HEK293 (cell line): ENCODE measurements around the gene PSMD8.

Source experiments
- CTCF ChIP-seq: fragments of 450-650 bp; formaldehyde crosslinking; IDR thresholded peaks from 2 replicates; pipeline ENCODE4 v1.5.1; 2016; ENCODE audit warnings: missing biosample characterization, missing genetic modification characterization
- REST ChIP-seq: fragments of 450-650 bp; formaldehyde crosslinking; IDR thresholded peaks from 2 replicates; pipeline ENCODE4 v1.5.1; 2016; ENCODE audit warnings: missing biosample characterization, missing genetic modification characterization
- SP2 ChIP-seq: fragments of 450-650 bp; formaldehyde crosslinking; IDR thresholded peaks from 2 replicates; pipeline ENCODE4 v1.5.1; 2016; ENCODE audit warnings: missing biosample characterization, missing genetic modification characterization
- ZBTB26 ChIP-seq: fragments of 450-650 bp; formaldehyde crosslinking; optimal IDR thresholded peaks from 2 replicates; pipeline ENCODE3; 2016; ENCODE audit warnings: missing biosample characterization, mild to moderate bottlenecking, missing genetic modification characterization
- ZBTB8A ChIP-seq: fragments of 450-650 bp; formaldehyde crosslinking; IDR thresholded peaks from 2 replicates; pipeline ENCODE4 v1.5.1; 2016; ENCODE audit warnings: missing biosample characterization, missing genetic modification characterization
- ZNF114 ChIP-seq: fragments of 450-650 bp; formaldehyde crosslinking; IDR thresholded peaks from 2 replicates; pipeline ENCODE4 v1.5.0; 2017; ENCODE audit warnings: missing biosample characterization, missing genetic modification characterization
- ZNF18 ChIP-seq: fragments of 450-650 bp; formaldehyde crosslinking; IDR thresholded peaks from 2 replicates; pipeline ENCODE4 v1.5.1; 2016; ENCODE audit warnings: missing biosample characterization, missing genetic modification characterization
- ZNF274 ChIP-seq, 2 experiments: fragments of 200-500 bp in 1 of 2; fragments of 450-650 bp in 1 of 2; sonication (Bioruptor generic) in 1 of 2; formaldehyde crosslinking in 1 of 2; IDR thresholded peaks; 2 replicates each; pipeline versions ENCODE4 v1.5.1 to v1.6.1; 2014 to 2016; ENCODE audit warnings: borderline replicate concordance in 1 of 2, inconsistent platforms in 1 of 2, low read length in 1 of 2, missing biosample characterization in 1 of 2, missing genetic modification characterization in 1 of 2
- ZNF354C ChIP-seq: fragments of 450-650 bp; formaldehyde crosslinking; IDR thresholded peaks from 2 replicates; pipeline ENCODE4 v1.5.1; 2016; ENCODE audit warnings: missing biosample characterization, missing genetic modification characterization, low read depth, borderline replicate concordance
- ZNF501 ChIP-seq: fragments of 450-650 bp; formaldehyde crosslinking; IDR thresholded peaks from 2 replicates; pipeline ENCODE4 v1.5.1; 2016; ENCODE audit warnings: missing biosample characterization, missing genetic modification characterization
- ZNF510 ChIP-seq: fragments of 450-650 bp; formaldehyde crosslinking; IDR thresholded peaks from 2 replicates; pipeline ENCODE4 v1.5.1; 2018; ENCODE audit warnings: mild to moderate bottlenecking, missing genetic modification characterization, missing biosample characterization; ENCODE audit not compliant: insufficient replicate concordance
- ZNF621 ChIP-seq: fragments of 450-650 bp; formaldehyde crosslinking; IDR thresholded peaks from 2 replicates; pipeline ENCODE4 v1.5.1; 2017; ENCODE audit warnings: missing biosample characterization, missing genetic modification characterization
- ZNF639 ChIP-seq: fragments of 450-650 bp; formaldehyde crosslinking; IDR thresholded peaks from 2 replicates; pipeline ENCODE4 v1.5.1; 2016; ENCODE audit warnings: missing biosample characterization, missing genetic modification characterization
- ZNF660 ChIP-seq: fragments of 450-650 bp; IDR thresholded peaks from 2 replicates; pipeline ENCODE4 v1.5.1; 2018; ENCODE audit warnings: missing biosample characterization, mild to moderate bottlenecking, missing genetic modification characterization

- no peak for TF ChIP-seq CTCF (tag by site-specific recombination)
- no peak for TF ChIP-seq REST
- no peak for TF ChIP-seq ZBTB26
- no peak for TF ChIP-seq ZNF621 (tag by site-specific recombination)
- no peak for TF ChIP-seq ZBTB8A (tag by site-specific recombination)
- no peak for TF ChIP-seq ZNF274 (IDR thresholded peaks at IDR 0.05; ENCODE audit: low read length)
- no peak for TF ChIP-seq ZNF274 (tag by site-specific recombination; IDR thresholded peaks at IDR 0.05; ENCODE audit: borderline replicate concordance)
- no peak for TF ChIP-seq ZNF510 (tag by site-specific recombination)
- TF ChIP-seq ZNF660 (tag by site-specific recombination): no peak
- TF ChIP-seq SP2 (tag by site-specific recombination): peak; percentile 21; the same call in 1 of the 2 replicates
- no peak for TF ChIP-seq ZNF18
- TF ChIP-seq ZNF501 (tag by site-specific recombination): no peak
- TF ChIP-seq ZNF354C: no peak
- no peak for TF ChIP-seq ZNF639 (tag by site-specific recombination)
- TF ChIP-seq ZNF114: no peak
These were observed 14.9 kb downstream of the PSMD8 start for GRCh38 chr19:38389101-38389925.
